Measurements from ENCODE around the gene MTMR10. TPM values are rescaled to one million over a fixed set of nuclear protein-coding genes. Genes with fewer than 3 reads are reported as not detected.

Gene MTMR10
- polyA plus RNA-seq, 1 donor from 2014 or later, result 2.3 TPM

- Histone ChIP-seq H3K27ac (ENCODE audit: low read length) (no peak overlapping the region), H3K9me3 (ENCODE audit: low read length) (no peaks in the 10 kb centered on the region), H4K20me1 (ENCODE audit: insufficient read depth) (no peaks in the 10 kb centered on the region), H3K27me3 (ENCODE audit: insufficient read depth, low read depth, low read length) (no peaks in the 10 kb centered on the region), H3K4me3 (ENCODE audit: low read length) (no peak overlapping the region), H3K79me2 (replicated peaks; ENCODE audit: insufficient read depth, low read length) (no peaks in the 10 kb centered on the region), H3K9ac (ENCODE audit: low read length) (no peak overlapping the region), H3K4me2 (ENCODE audit: low read length) (no peak overlapping the region), H3K9me2 (ENCODE audit: insufficient read depth, low read length) (no peaks in the 10 kb centered on the region), H3K36me3 (ENCODE audit: insufficient read depth, low read length) (no peaks in the 10 kb centered on the region), H2AFZ (ENCODE audit: low read depth, low read length) (no peak overlapping the region), H3F3A (ENCODE audit: insufficient read depth, low read length, poor library complexity, severe bottlenecking) (no peaks in the 10 kb centered on the region)
- TF ChIP-seq POLR2AphosphoS5 (IDR thresholded peaks at IDR 0.05) (no peak), SMC3 (conservative IDR thresholded peaks at IDR 0.05; ENCODE audit: poor library complexity) (no peak), EP300 (conservative IDR thresholded peaks at IDR 0.05; ENCODE audit: poor library complexity, severe bottlenecking) (no peak), RAD21 (conservative IDR thresholded peaks at IDR 0.05) (no peak), MXI1 (conservative IDR thresholded peaks at IDR 0.05; ENCODE audit: poor library complexity, severe bottlenecking) (no peak), EZH2 (IDR thresholded peaks at IDR 0.05; ENCODE audit: borderline replicate concordance, insufficient read depth, low read length, poor library complexity, severe bottlenecking) (no peak), TAF1 (IDR thresholded peaks at IDR 0.05; ENCODE audit: low read depth) (no peak)
- TF ChIP-seq, protein P1, sequence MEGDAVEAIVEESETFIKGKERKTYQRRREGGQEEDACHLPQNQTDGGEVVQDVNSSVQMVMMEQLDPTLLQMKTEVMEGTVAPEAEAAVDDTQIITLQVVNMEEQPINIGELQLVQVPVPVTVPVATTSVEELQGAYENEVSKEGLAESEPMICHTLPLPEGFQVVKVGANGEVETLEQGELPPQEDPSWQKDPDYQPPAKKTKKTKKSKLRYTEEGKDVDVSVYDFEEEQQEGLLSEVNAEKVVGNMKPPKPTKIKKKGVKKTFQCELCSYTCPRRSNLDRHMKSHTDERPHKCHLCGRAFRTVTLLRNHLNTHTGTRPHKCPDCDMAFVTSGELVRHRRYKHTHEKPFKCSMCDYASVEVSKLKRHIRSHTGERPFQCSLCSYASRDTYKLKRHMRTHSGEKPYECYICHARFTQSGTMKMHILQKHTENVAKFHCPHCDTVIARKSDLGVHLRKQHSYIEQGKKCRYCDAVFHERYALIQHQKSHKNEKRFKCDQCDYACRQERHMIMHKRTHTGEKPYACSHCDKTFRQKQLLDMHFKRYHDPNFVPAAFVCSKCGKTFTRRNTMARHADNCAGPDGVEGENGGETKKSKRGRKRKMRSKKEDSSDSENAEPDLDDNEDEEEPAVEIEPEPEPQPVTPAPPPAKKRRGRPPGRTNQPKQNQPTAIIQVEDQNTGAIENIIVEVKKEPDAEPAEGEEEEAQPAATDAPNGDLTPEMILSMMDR (IDR thresholded peaks at IDR 0.05; ENCODE audit: poor library complexity, severe bottlenecking), result no peak
Measured at GRCh38 chr15:30974112-30974511, 17.3 kb downstream of the MTMR10 start.

GRCh38 chr15:30973379-30973778, 18.0 kb downstream of the MTMR10 start:
- no peak overlapping the region for H3K9ac ChIP-seq (ENCODE audit: low read length)
- no peak overlapping the region for H3K27ac ChIP-seq (ENCODE audit: low read length)
- no peaks in the 10 kb centered on the region for H3F3A ChIP-seq (ENCODE audit: insufficient read depth, low read length, poor library complexity, severe bottlenecking)
- no peaks in the 10 kb centered on the region for H3K9me3 ChIP-seq (ENCODE audit: low read length)
- H3K79me2 ChIP-seq (replicated peaks; ENCODE audit: insufficient read depth, low read length), result no peaks in the 10 kb centered on the region
- H3K27me3 ChIP-seq (ENCODE audit: insufficient read depth, low read depth, low read length), result no peaks in the 10 kb centered on the region
- no peaks in the 10 kb centered on the region for H4K20me1 ChIP-seq (ENCODE audit: insufficient read depth)
- no peaks in the 10 kb centered on the region for H3K9me2 ChIP-seq (ENCODE audit: insufficient read depth, low read length)
- no peak overlapping the region for H2AFZ ChIP-seq (ENCODE audit: low read depth, low read length)
- H3K4me3 ChIP-seq (ENCODE audit: low read length), result no peak overlapping the region
- H3K4me2 ChIP-seq (ENCODE audit: low read length), result no peak overlapping the region
- no peaks in the 10 kb centered on the region for H3K36me3 ChIP-seq (ENCODE audit: insufficient read depth, low read length)
- TF ChIP-seq SMC3 (conservative IDR thresholded peaks at IDR 0.05; ENCODE audit: poor library complexity) (no peak), EZH2 (IDR thresholded peaks at IDR 0.05; ENCODE audit: borderline replicate concordance, insufficient read depth, low read length, poor library complexity, severe bottlenecking) (no peak), EP300 (conservative IDR thresholded peaks at IDR 0.05; ENCODE audit: poor library complexity, severe bottlenecking) (no peak), POLR2AphosphoS5 (IDR thresholded peaks at IDR 0.05) (no peak), RAD21 (conservative IDR thresholded peaks at IDR 0.05) (no peak), TAF1 (IDR thresholded peaks at IDR 0.05; ENCODE audit: low read depth) (no peak), MXI1 (conservative IDR thresholded peaks at IDR 0.05; ENCODE audit: poor library complexity, severe bottlenecking) (no peak)
- TF ChIP-seq, protein P1 (IDR thresholded peaks at IDR 0.05; ENCODE audit: poor library complexity, severe bottlenecking), result no peak
- TF ChIP-seq, protein P2, sequence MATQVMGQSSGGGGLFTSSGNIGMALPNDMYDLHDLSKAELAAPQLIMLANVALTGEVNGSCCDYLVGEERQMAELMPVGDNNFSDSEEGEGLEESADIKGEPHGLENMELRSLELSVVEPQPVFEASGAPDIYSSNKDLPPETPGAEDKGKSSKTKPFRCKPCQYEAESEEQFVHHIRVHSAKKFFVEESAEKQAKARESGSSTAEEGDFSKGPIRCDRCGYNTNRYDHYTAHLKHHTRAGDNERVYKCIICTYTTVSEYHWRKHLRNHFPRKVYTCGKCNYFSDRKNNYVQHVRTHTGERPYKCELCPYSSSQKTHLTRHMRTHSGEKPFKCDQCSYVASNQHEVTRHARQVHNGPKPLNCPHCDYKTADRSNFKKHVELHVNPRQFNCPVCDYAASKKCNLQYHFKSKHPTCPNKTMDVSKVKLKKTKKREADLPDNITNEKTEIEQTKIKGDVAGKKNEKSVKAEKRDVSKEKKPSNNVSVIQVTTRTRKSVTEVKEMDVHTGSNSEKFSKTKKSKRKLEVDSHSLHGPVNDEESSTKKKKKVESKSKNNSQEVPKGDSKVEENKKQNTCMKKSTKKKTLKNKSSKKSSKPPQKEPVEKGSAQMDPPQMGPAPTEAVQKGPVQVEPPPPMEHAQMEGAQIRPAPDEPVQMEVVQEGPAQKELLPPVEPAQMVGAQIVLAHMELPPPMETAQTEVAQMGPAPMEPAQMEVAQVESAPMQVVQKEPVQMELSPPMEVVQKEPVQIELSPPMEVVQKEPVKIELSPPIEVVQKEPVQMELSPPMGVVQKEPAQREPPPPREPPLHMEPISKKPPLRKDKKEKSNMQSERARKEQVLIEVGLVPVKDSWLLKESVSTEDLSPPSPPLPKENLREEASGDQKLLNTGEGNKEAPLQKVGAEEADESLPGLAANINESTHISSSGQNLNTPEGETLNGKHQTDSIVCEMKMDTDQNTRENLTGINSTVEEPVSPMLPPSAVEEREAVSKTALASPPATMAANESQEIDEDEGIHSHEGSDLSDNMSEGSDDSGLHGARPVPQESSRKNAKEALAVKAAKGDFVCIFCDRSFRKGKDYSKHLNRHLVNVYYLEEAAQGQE (IDR thresholded peaks at IDR 0.05; ENCODE audit: borderline replicate concordance), result no peak

Measured in neural cell (in vitro differentiated cells).